MM.1S (cell line): Measurements from ENCODE around the gene FAT2.

ENCODE experiments used
- EZH2 ChIP-seq: fragments of 300-600 bp; sonication (generic); optimal IDR thresholded peaks from 2 replicates; pipeline ENCODE3; 2017; ENCODE audit warnings: low read depth, mild to moderate bottlenecking, antibody characterized with exemption, low read length, mixed read lengths
- EZH2phosphoT487 ChIP-seq: fragments of 300-600 bp; sonication (generic); IDR thresholded peaks from 2 replicates; pipeline ENCODE4 v1.6.1; 2018; ENCODE audit warnings: antibody characterized with exemption, low read length

- TF ChIP-seq EZH2phosphoT487 (no peak), EZH2 (no peak)
These were observed 39.1 kb downstream of the FAT2 start for GRCh38 chr5:151551985-151552384.
